ENCODE results near the gene CTNNA3. TPM values are rescaled to one million over a fixed set of nuclear protein-coding genes. Genes with fewer than 3 reads are reported as not detected.

Gene CTNNA3
- total RNA-seq, 1 donor from 2014 or later: not detected

GRCh38 chr10:65968871-65969270 is 1727.1 kb downstream of the CTNNA3 start:
- H3K4me3 Mint-ChIP-seq: no peak overlapping the region
- H3K27me3 Mint-ChIP-seq: no peaks in the 10 kb centered on the region
- no peaks in the 10 kb centered on the region for H3K36me3 Mint-ChIP-seq (ENCODE audit: low read depth)
- no peak overlapping the region for H3K27ac Mint-ChIP-seq
- H3K4me1 Mint-ChIP-seq: no peaks in the 10 kb centered on the region
- ATAC-seq (ENCODE audit: low read depth) (no peak), DNase-seq (no peak)
- no peak for TF ChIP-seq CTCF (IDR thresholded peaks at IDR 0.05)
- CTCF ChIA-PET: no interaction called here
- POLR2A ChIA-PET: no interaction called here
- intact Hi-C loops (cut with micrococcal nuclease): no loop called here
- peaks cover 3% of the 10 kb centered on the region for H3K9me3 Mint-ChIP-seq

- H3K4me3 Mint-ChIP-seq: no peak overlapping the region
- H3K9me3 Mint-ChIP-seq: peaks cover 3% of the 10 kb centered on the region
- POLR2A ChIA-PET: no interaction called here
- H3K27ac Mint-ChIP-seq: no peak overlapping the region
- CTCF ChIA-PET: no interaction called here
- no peak for TF ChIP-seq CTCF (IDR thresholded peaks at IDR 0.05)
- DNase-seq (no peak), ATAC-seq (ENCODE audit: low read depth) (no peak)
- H3K4me1 Mint-ChIP-seq: no peaks in the 10 kb centered on the region
- H3K27me3 Mint-ChIP-seq: no peaks in the 10 kb centered on the region
- intact Hi-C loops (cut with micrococcal nuclease): no loop called here
- H3K36me3 Mint-ChIP-seq (ENCODE audit: low read depth): no peaks in the 10 kb centered on the region
Observed at GRCh38 chr10:65968437-65968836, 1727.6 kb downstream of the CTNNA3 start.

GRCh38 chr10:65964205-65964604 is 1731.8 kb downstream of the CTNNA3 start:
- intact Hi-C loops (cut with micrococcal nuclease): no loop called here
- no peak overlapping the region for H3K27ac Mint-ChIP-seq
- TF ChIP-seq CTCF (IDR thresholded peaks at IDR 0.05): no peak
- no peak for ATAC-seq (ENCODE audit: low read depth)
- H3K9me3 Mint-ChIP-seq: peaks cover 6% of the 10 kb centered on the region
- ChIA-PET CTCF (no interaction called here), POLR2A (no interaction called here)
- H3K4me3 Mint-ChIP-seq: no peak overlapping the region
- no peak for DNase-seq
- no peaks in the 10 kb centered on the region for H3K27me3 Mint-ChIP-seq
- H3K4me1 Mint-ChIP-seq: no peaks in the 10 kb centered on the region
- no peaks in the 10 kb centered on the region for H3K36me3 Mint-ChIP-seq (ENCODE audit: low read depth)

GRCh38 chr10:65952086-65952485 is 1743.9 kb downstream of the CTNNA3 start:
- H3K9me3 Mint-ChIP-seq: no peaks in the 10 kb centered on the region
- ATAC-seq (ENCODE audit: low read depth): no peak

GRCh38 chr10:65950075-65950474 is 1745.9 kb downstream of the CTNNA3 start:
- ChIA-PET CTCF (no interaction called here), POLR2A (no interaction called here)
- Mint-ChIP-seq H3K36me3 (ENCODE audit: low read depth) (no peaks in the 10 kb centered on the region), H3K9me3 (peaks cover 2% of the 10 kb centered on the region), H3K4me1 (no peaks in the 10 kb centered on the region), H3K27me3 (no peaks in the 10 kb centered on the region), H3K4me3 (no peak overlapping the region), H3K27ac (no peak overlapping the region)
- ATAC-seq (ENCODE audit: low read depth): no peak
- intact Hi-C loops (cut with micrococcal nuclease): no loop called here
- DNase-seq: no peak
- TF ChIP-seq CTCF (IDR thresholded peaks at IDR 0.05): no peak

More at GRCh38 chr10:65952086-65952485, 1743.9 kb downstream of the CTNNA3 start:
- Mint-ChIP-seq H3K27me3 (no peaks in the 10 kb centered on the region), H3K4me1 (no peaks in the 10 kb centered on the region), H3K36me3 (ENCODE audit: low read depth) (no peaks in the 10 kb centered on the region), H3K27ac (no peak overlapping the region), H3K4me3 (no peak overlapping the region)
- ChIA-PET CTCF (no interaction called here), POLR2A (no interaction called here)
- DNase-seq: no peak
- intact Hi-C loops (cut with micrococcal nuclease): no loop called here
- TF ChIP-seq CTCF (IDR thresholded peaks at IDR 0.05): no peak

All from activated B cell treated with CpG ODN at 0.5 μM for 24 hours (primary cell).